Measurements from ENCODE around the gene CALHM3. TPM values are rescaled to one million over a fixed set of nuclear protein-coding genes. Genes with fewer than 3 reads are reported as not detected.

CALHM3 gene
- total RNA-seq, 1 experiment from 2014 or later: 13.1 TPM

DNA sequence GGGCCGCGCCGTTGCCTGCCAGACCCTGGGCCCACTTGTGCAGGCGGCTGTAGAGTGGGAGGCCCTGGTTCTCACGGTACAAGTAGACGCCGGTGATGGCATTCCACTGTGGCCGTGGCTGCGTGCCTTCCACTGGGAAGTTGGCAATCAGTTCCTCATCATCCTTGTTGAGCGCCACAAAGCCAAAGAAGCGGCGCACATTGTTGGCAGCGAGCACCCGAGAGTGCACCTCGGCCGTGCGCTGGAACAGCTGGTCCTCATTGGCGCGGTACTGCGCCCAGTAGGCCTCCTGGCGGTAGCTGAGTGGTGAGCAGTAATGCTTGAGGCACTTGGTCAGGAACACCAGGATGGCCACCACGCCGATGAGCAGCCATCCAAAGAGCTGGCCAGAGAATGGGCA is 31.9 kb downstream of the CALHM3 start:
- Histone ChIP-seq H2AFZ (no peak overlapping the region), H4K20me1 (ENCODE audit: insufficient read depth) (peaks cover 5% of the 10 kb centered on the region; the same call in 1 of the 2 replicates), H3K79me2 (ENCODE audit: low read depth) (peaks cover 41% of the 10 kb centered on the region), H3K4me2 (no peak overlapping the region), H3K27me3 (ENCODE audit: insufficient read depth, low read depth) (no peaks in the 10 kb centered on the region), H3K36me3 (ENCODE audit: low read depth) (peaks cover 10% of the 10 kb centered on the region; the same call in 1 of the 2 replicates), H3K4me1 (replicated peaks; ENCODE audit: insufficient read depth) (peaks cover 26% of the 10 kb centered on the region), H3K27ac (no peak overlapping the region), H3F3A (ENCODE audit: insufficient read depth, low read depth) (peaks cover 16% of the 10 kb centered on the region), H3K9me2 (ENCODE audit: insufficient read depth) (no peaks in the 10 kb centered on the region), H3K9me3 (ENCODE audit: insufficient read depth, low read depth) (no peaks in the 10 kb centered on the region), H3K4me3 (no peak overlapping the region)
- intact Hi-C loops (cut with micrococcal nuclease; ENCODE audit: unreplicated experiment): no loop called here
- CTCF ChIA-PET: no interaction called here
- POLR2A ChIA-PET (ENCODE audit: unreplicated experiment): no interaction called here
- TF ChIP-seq, protein P1, sequence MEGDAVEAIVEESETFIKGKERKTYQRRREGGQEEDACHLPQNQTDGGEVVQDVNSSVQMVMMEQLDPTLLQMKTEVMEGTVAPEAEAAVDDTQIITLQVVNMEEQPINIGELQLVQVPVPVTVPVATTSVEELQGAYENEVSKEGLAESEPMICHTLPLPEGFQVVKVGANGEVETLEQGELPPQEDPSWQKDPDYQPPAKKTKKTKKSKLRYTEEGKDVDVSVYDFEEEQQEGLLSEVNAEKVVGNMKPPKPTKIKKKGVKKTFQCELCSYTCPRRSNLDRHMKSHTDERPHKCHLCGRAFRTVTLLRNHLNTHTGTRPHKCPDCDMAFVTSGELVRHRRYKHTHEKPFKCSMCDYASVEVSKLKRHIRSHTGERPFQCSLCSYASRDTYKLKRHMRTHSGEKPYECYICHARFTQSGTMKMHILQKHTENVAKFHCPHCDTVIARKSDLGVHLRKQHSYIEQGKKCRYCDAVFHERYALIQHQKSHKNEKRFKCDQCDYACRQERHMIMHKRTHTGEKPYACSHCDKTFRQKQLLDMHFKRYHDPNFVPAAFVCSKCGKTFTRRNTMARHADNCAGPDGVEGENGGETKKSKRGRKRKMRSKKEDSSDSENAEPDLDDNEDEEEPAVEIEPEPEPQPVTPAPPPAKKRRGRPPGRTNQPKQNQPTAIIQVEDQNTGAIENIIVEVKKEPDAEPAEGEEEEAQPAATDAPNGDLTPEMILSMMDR (conservative IDR thresholded peaks at IDR 0.05): no peak
- BruUV-seq (replicated peaks): no TSS peak
- DNase-seq: no peak

DNA sequence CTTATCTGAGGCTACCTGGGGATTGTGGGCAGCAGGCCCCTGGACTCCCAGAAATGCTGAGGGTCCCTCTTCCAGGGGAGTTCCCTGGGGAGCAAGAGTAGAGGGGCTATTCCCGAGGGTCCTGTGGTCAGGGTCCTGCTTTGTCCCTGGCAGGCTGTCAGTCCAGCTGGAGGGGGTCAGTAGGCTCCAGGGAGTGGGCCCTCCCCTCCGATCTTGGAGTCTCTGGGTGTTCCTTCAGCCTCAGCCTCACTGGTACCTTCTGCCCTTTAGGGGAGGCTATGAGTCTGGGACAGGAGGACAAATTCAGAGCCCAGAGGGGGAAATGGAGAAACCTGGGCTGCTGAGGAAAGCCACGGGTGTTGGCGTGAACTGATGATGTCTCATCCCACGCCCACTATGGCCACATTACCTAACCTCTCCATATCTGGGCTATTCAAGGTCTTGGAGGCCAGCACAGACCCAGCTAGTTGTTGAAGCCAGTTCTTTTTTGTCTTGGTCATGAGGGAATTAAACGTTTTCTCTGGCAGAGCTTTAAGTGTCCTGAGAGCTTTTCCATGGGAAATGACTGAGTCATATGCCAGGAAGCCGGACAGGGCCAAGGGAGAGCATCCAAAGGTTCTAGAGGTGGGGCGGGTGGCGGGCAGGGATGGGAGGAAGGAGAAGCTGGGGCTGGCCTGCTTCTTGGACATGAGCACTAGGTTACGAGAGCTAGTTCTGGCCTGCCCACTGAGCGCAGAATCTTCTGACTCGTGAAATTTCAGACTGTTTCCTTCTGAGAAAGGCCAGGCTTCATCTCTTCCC is 33.1 kb downstream of the CALHM3 start:
- no peaks in the 10 kb centered on the region for H3K9me2 ChIP-seq (ENCODE audit: insufficient read depth)
- peaks cover 26% of the 10 kb centered on the region for H3K4me1 ChIP-seq (replicated peaks; ENCODE audit: insufficient read depth)
- POLR2A ChIA-PET (ENCODE audit: unreplicated experiment): no interaction called here
- no peaks in the 10 kb centered on the region for H3K27me3 ChIP-seq (ENCODE audit: insufficient read depth, low read depth)
- TF ChIP-seq, protein P1 (conservative IDR thresholded peaks at IDR 0.05): no peak
- no peak for TF ChIP-seq EZH2 (IDR thresholded peaks at IDR 0.05; ENCODE audit: low read depth)
- no TSS peak for BruUV-seq (replicated peaks)
- peaks cover 10% of the 10 kb centered on the region; the same call in 1 of the 2 replicates for H3K36me3 ChIP-seq (ENCODE audit: low read depth)
- peaks cover 38% of the 10 kb centered on the region for H3K79me2 ChIP-seq (ENCODE audit: low read depth)
- DNase-seq: no peak
- no peak overlapping the region for H2AFZ ChIP-seq
- peaks cover 5% of the 10 kb centered on the region; the same call in 1 of the 2 replicates for H4K20me1 ChIP-seq (ENCODE audit: insufficient read depth)
- H3K27ac ChIP-seq: no peak overlapping the region
- H3F3A ChIP-seq (ENCODE audit: insufficient read depth, low read depth): peaks cover 12% of the 10 kb centered on the region
- intact Hi-C loops (cut with micrococcal nuclease; ENCODE audit: unreplicated experiment): no loop called here
- no peaks in the 10 kb centered on the region for H3K9me3 ChIP-seq (ENCODE audit: insufficient read depth, low read depth)
- CTCF ChIA-PET: no interaction called here
- H3K4me3 ChIP-seq: no peak overlapping the region
- H3K4me2 ChIP-seq: no peak overlapping the region

DNA sequence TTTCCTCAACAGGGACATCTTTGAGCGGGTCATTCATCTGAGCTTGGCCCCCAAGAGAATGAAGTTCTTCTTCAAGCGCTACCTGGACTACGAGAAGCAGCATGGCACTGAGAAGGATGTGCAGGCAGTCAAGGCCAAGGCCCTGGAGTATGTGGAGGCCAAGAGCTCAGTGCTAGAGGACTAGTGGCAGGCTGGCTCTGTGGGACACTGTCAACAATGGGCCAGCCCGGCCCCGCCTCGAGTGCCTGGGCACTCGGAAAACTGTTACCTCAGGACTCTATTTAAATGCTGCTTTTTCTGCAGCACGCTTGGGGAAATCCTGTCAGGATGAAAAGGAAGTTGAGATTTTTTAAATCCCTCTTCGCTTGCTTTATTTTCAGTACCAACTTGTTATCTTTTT is 33.7 kb downstream of the CALHM3 start:
- no peaks in the 10 kb centered on the region for H3K27me3 ChIP-seq (ENCODE audit: insufficient read depth, low read depth)
- TF ChIP-seq EZH2 (IDR thresholded peaks at IDR 0.05; ENCODE audit: low read depth): no peak
- TF ChIP-seq, protein P1 (conservative IDR thresholded peaks at IDR 0.05): no peak
- intact Hi-C loops (cut with micrococcal nuclease; ENCODE audit: unreplicated experiment): no loop called here
- H3K4me1 ChIP-seq (replicated peaks; ENCODE audit: insufficient read depth): peaks cover 21% of the 10 kb centered on the region
- POLR2A ChIA-PET (ENCODE audit: unreplicated experiment): no interaction called here
- no TSS peak for BruUV-seq (replicated peaks)
- no peak overlapping the region for H3K27ac ChIP-seq
- DNase-seq: no peak
- no peaks in the 10 kb centered on the region for H3K9me2 ChIP-seq (ENCODE audit: insufficient read depth)
- CTCF ChIA-PET: no interaction called here
- no peaks in the 10 kb centered on the region for H3K9me3 ChIP-seq (ENCODE audit: insufficient read depth, low read depth)
- peaks cover 5% of the 10 kb centered on the region; the same call in 1 of the 2 replicates for H4K20me1 ChIP-seq (ENCODE audit: insufficient read depth)
- peaks cover 10% of the 10 kb centered on the region; the same call in 1 of the 2 replicates for H3K36me3 ChIP-seq (ENCODE audit: low read depth)
- H3F3A ChIP-seq (ENCODE audit: insufficient read depth, low read depth): peaks cover 6% of the 10 kb centered on the region; the same call in 1 of the 2 replicates
- no peak overlapping the region for H2AFZ ChIP-seq
- no peak overlapping the region for H3K4me2 ChIP-seq
- peaks cover 32% of the 10 kb centered on the region for H3K79me2 ChIP-seq (ENCODE audit: low read depth)
- H3K4me3 ChIP-seq: no peak overlapping the region

All from PC-9 (cell line).